Psoas muscle (tissue), 8 donors: ENCODE results near the gene CDK15. TPM values are rescaled to one million over a fixed set of nuclear protein-coding genes. Genes with fewer than 3 reads are reported as not detected.
"Not testable (repeated sequence)": the region's sequence is repeated elsewhere in the genome, so short reads cannot be mapped to it uniquely, and the experiment has no call there.

Experiments
- ATAC-seq, 4 donors: fragments of 200-7000 bp; cut with Tn5 transposase; one replicate each; pipeline ENCODE4 v1.9.1; 2020; ENCODE audit warnings: moderate library complexity in 3 of 4, mild to moderate bottlenecking in 2 of 4
- DNase-seq, 2 donors: peaks; one replicate each; pipeline ENCODE4 v3.0.0-alpha.2; 2020
- H3K27ac ChIP-seq: fragments of 200-600 bp; one replicate; pipeline ENCODE4 v1.8.0; 2022
- H3K27me3 ChIP-seq, 3 donors: fragments of 200-600 bp in 1 of 3; one replicate each; pipeline versions ENCODE4 v1.6.1 to v1.8.0; 2013 to 2022; ENCODE audit warnings: low read length in 2 of 3, mild to moderate bottlenecking in 2 of 3, moderate library complexity in 1 of 3; ENCODE audit not compliant: insufficient read depth in 3 of 3
- H3K36me3 ChIP-seq, 2 donors: fragments of 200-600 bp in 1 of 2; one replicate each; pipeline versions ENCODE4 v1.6.1 to v1.8.0; 2013 to 2022; ENCODE audit warnings: low read depth in 1 of 2, mild to moderate bottlenecking in 1 of 2, moderate library complexity in 1 of 2; ENCODE audit not compliant: insufficient read depth in 1 of 2
- H3K4me1 ChIP-seq: fragments of 200-600 bp; one replicate; pipeline ENCODE4 v1.8.0; 2022
- H3K4me3 ChIP-seq: fragments of 200-600 bp; one replicate; pipeline ENCODE4 v1.8.0; 2022; ENCODE audit warnings: mild to moderate bottlenecking
- H3K9me3 ChIP-seq: fragments of 200-600 bp; one replicate; pipeline ENCODE4 v1.8.0; 2022
- CTCF ChIP-seq: fragments of 200-600 bp; IDR thresholded peaks from one replicate; pipeline ENCODE4 v1.8.0; 2022; ENCODE audit warnings: antibody characterized with exemption
- WGBS, 3 donors: extraction: QIAGEN DNeasy Blood & Tissue Kit; methylation state at CpG; one replicate each; pipeline versions ENCODE4 v1.1.6 to v1.1.7; 2013; 5-methylcytosine and 5-hydroxymethylcytosine counted together
- intact Hi-C, 2 donors: fragments of 100-400 bp; cut with DNase I; formaldehyde crosslinking; loops; one replicate each; pipeline versions ENCODE4 v1.11.0 to v1.14.2; 2022
- polyA plus RNA-seq, 3 donors: library from polyadenylated mRNA; stranded (reverse); fragments of 200-250 nt; gene quantifications; one replicate each; pipeline ENCODE4 v1.2.3, GENCODE V29; 2013
- total RNA-seq, 4 donors: library from RNA; stranded (reverse); fragmentation: NEBNext Ultra II Directional in 2 of 4; extraction: Animal tissue kit (Norgen Biotek cat#: 25700) in 2 of 4; gene quantifications; one replicate each; pipeline versions ENCODE4 v1.2.1 to v1.2.4, GENCODE V29; 2021 to 2023
- donor health status: healthy with polysubstance abuse.
- donor health status: DM: no; HTN: no; CAD: no; lungs with moderate emphysema.
- donor health status: Bipolar disorder and iron deficiency.
- donor health status: healthy.
- donor health status: DM: yes; HTN: yes; CAD: no.
- donor health status: DM: no; HTN: no; CAD: no.
- donor health status: DM: no; HTN: no; CAD: no.
- donor health status: DM: yes; HTN: yes; CAD: no.

CDK15 gene
- total and polyA plus RNA-seq, 7 donors, result 0.05 to 0.92 (median 0.31) TPM; not detected in 1

DNA sequence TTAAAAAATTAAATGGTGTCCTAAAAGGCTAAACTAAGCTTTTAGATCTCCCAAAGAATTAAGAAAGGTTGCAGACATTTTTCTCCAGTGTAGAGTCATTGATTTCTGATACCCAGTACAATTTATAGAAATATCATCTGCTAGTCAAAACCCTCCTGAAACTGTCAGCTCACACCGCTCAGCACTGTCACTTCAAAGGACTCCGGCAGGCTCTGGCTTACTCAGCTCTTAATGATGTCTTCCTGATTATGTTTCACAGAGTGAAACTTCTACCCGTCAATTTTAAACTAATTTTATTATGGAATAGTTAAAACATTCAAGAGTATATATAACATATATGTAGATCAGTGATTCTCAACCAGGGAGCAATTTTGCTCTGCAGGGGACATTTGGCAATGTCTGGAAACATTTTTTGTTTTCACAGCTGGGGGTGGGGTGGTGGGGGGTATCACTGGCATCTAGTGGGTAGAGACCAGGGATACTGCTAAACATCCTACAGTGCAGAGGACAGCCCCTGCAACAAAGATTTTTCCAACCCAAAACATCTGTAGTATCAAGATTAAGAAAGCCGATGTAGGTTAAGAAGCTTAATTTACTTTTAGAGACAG lies 31.6 kb downstream of the CDK15 start:
- H3K4me1 ChIP-seq, result peaks cover 14% of the 10 kb centered on the region

DNA sequence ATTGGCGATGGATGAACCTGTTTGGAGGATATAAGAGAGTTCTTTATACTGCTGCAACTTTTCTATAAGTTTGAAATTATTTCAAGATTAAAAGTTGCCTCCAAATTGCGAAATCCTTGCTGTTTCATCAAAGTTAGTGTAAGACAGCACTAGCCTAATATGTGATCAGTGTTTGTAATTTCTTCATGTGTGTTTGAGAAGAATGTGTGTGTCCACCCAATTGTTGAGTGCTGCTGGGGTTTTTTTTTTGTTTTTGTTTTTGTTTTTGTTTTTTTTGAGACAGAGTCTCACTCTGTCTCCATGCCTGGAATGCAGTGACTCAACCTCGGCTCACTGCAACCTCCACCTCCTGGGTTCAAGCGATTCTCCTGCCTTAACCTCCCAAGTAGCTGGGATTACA lies 33.4 kb downstream of the CDK15 start:
- intact Hi-C loops, result no loop called here

More for the DNA sequence above, 31.6 kb downstream of the CDK15 start:
- H3K27ac ChIP-seq, result no peak overlapping the region
- intact Hi-C loops, result no loop called here
- 39 to 64% (median 50%) methylated on average over 4 of the region's 4 CpGs for WGBS, 3 donors
- no peaks in the 10 kb centered on the region for H3K36me3 ChIP-seq
- no peak for ATAC-seq
- no peak for TF ChIP-seq CTCF
- DNase-seq, result no peak
- H3K4me3 ChIP-seq, result no peak overlapping the region
- H3K27me3 ChIP-seq, result no peaks in the 10 kb centered on the region
- peaks cover 6% of the 10 kb centered on the region for H3K9me3 ChIP-seq

GRCh38 chr2:201840726-201841125 lies 34.4 kb downstream of the CDK15 start:
- Histone ChIP-seq H3K27ac (no peak overlapping the region), H3K9me3 (peaks cover 6% of the 10 kb centered on the region), H3K4me3 (no peak overlapping the region), H3K27me3 (no peaks in the 10 kb centered on the region), H3K4me1 (peaks cover 18% of the 10 kb centered on the region), H3K36me3 (no peaks in the 10 kb centered on the region)
- no peak for TF ChIP-seq CTCF
- WGBS, 3 donors, result 96 to 100% (median 96%) methylated on average over 1 of the region's 1 CpG
- ATAC-seq, result no peak
- no peak for DNase-seq
- intact Hi-C loops, result no loop called here

More for the DNA sequence above, 33.4 kb downstream of the CDK15 start:
- DNase-seq (no peak), ATAC-seq (no peak)
- WGBS, 3 donors, result 95 to 97% (median 96%) methylated on average over 4 of the region's 4 CpGs
- Histone ChIP-seq H3K4me1 (peaks cover 17% of the 10 kb centered on the region), H3K27me3 (no peaks in the 10 kb centered on the region), H3K27ac (no peak overlapping the region), H3K9me3 (peaks cover 6% of the 10 kb centered on the region), H3K4me3 (no peak overlapping the region), H3K36me3 (no peaks in the 10 kb centered on the region)
- TF ChIP-seq CTCF, result no peak

DNA sequence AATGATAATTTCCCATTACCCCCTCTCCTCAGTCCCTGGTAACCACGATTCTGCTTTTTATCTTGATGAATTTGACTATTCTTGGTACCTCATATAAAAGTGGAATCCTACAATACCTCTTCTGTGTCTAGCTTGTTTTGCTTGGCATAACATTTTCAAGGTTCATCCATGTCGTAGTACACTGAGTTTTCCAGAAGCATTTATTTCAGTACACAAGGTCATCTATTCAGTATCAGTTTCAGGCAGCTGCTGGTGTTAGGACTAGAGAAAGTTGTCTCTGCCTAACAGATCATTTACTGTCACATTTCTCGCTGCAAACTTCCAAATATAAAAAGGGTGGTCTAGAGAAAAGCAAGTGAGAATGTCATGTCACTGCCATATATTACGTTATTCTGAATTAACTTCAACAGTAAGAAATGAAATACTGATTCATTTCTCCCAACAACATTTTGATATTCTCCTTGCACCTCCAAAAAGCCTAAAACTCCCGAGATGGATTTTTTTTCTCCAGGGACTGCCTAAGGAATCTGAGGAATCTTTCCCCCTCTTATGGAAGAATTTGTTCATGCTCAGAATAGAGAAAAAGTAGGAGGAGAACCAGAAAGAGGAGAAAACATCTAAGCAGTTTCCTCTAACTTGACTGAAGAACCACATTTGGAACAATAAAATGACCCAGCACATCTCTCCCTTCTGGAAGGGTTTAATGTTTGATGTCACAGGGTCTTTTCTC lies 36.0 kb downstream of the CDK15 start:
- Histone ChIP-seq H3K4me1 (peaks cover 33% of the 10 kb centered on the region), H3K27ac (peak overlapping the region; percentile 73), H3K36me3 (no peaks in the 10 kb centered on the region), H3K27me3 (no peaks in the 10 kb centered on the region), H3K9me3 (peaks cover 6% of the 10 kb centered on the region), H3K4me3 (peak overlapping the region; percentile 24)
- no peak for TF ChIP-seq CTCF
- peak in 2 of 4 donors; percentile 54 to 60 for ATAC-seq
- 14 to 28% (median 24%) methylated on average over 5 of the region's 5 CpGs for WGBS, 3 donors
- DNase-seq, result no peak
- intact Hi-C loops, result no loop called here

DNA sequence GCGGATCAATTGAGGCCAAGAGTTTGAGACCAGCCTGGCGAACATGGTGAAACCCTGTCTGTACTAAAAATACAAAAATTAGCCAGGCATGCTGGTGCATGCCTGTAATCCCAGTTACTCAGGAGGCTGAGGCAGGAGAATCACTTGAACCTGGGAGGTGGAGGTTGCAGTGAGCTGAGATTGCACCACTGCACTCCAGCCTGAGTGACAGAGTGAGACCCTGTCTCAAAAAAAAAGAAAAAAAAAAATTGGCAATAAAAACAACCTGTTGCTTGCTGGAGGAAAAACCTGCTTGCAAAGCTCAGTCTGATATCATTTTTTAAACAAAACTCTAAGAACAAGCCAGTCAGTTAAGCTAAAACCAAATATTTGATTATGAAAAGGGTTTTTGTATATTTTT lies 38.6 kb downstream of the CDK15 start:
- 72 to 93% (median 81%) methylated on average over 2 of the region's 2 CpGs for WGBS, 3 donors
- H3K27me3 ChIP-seq, intact Hi-C loops: not testable (repeated sequence)

More for the DNA sequence above, 38.6 kb downstream of the CDK15 start:
- H3K9me3 ChIP-seq, ATAC-seq, H3K27ac ChIP-seq, DNase-seq, H3K4me3 ChIP-seq, H3K36me3 ChIP-seq: not testable (repeated sequence)
- peaks cover 36% of the 10 kb centered on the region for H3K4me1 ChIP-seq
